ENCODE data around the gene LGR6.

- TF ChIP-seq ZNF274 (IDR thresholded peaks at IDR 0.05; ENCODE audit: low read depth, low read length) = no peak
- no peak for TF ChIP-seq YY1 (IDR thresholded peaks at IDR 0.05; ENCODE audit: insufficient read depth, insufficient read length)
Measured at GRCh38 chr1:202287196-202287595, 93.6 kb downstream of the LGR6 start.

Data from NT2/D1 (cell line).